GM21360 (cell line): ENCODE data around the gene THSD7A.

ENCODE experiments used
- ATAC-seq: cut with Tn5 transposase; IDR thresholded peaks from one replicate; pipeline ENCODE4 v1.9.1; 2021; ENCODE audit warnings: mild to moderate bottlenecking, moderate library complexity; ENCODE audit not compliant: unreplicated experiment

THSD7A gene

GRCh38 chr7:11428877-11429581 is 403.0 kb downstream of the THSD7A start:
- no peak for ATAC-seq

DNA sequence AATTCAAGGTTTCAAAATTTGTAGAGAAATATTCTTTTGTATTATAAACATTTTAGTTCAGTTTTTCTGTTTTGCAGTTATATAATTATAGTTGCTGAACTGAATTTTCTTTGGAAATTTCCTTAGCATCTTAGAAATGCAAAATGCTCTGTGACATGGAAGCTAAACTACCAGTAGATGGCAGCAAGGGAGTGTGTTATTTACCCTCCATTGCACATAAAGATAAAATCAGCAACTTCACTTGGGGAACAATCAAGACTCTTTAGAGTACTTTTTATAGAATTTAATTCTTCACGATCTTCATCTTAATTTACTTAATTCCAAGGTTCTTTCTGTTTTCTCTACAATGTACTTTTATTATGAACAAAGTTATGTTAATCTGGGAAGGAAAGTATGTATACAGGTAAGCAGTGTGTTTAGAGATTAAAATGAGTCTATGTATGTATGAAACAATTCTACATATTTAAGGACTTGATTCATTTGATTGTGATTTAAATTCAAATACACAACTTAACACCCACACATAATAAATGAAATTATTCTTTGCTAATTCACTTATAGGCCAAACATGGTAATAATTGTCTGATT is 404.2 kb downstream of the THSD7A start:
- peak; percentile 72 for ATAC-seq

DNA sequence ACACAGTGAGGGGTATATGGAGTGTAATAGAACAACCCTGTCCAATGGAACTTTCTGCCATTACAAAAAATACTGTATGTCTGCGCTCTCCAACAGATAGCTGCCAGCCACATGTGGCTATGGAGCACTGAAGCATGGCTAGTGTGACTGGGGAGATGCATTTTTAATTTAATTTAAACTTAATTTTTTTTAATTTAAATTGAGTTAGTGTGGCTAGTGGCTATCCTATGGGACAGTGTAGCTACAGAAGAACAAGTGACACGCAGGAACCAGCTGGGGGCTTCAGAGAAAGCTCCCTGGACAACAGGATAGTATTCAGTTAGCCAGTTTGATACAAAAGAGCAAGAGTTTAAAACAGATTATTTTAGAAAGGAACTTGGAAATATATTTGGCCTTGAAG is 408.0 kb downstream of the THSD7A start:
- ATAC-seq, result no peak

DNA sequence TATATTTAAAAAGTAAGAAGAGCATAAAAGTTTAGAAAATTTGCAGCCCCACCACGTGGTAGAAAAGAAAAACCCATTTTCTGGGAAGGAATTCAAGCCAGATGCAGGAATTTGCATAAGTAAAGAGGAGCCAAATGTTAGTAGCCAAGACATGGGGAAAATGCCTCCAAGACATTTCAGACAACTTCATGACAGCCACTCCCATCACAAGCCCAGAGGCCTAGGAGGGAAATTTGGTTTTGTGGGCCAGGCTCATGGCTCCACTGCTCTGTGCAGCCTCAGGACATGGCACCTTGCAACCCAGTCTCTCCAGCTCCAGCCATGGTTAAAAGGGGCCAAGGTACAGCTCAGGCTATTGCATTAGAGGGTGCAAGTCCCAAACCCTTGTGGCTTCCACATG is 411.9 kb downstream of the THSD7A start:
- no peak for ATAC-seq

GRCh38 chr7:11416641-11417458 is 415.1 kb downstream of the THSD7A start:
- no peak for ATAC-seq

- ATAC-seq, result no peak
Observed at GRCh38 chr7:11415101-11415500, 416.9 kb downstream of the THSD7A start.

GRCh38 chr7:11413901-11414300 is 418.1 kb downstream of the THSD7A start:
- no peak for ATAC-seq

DNA sequence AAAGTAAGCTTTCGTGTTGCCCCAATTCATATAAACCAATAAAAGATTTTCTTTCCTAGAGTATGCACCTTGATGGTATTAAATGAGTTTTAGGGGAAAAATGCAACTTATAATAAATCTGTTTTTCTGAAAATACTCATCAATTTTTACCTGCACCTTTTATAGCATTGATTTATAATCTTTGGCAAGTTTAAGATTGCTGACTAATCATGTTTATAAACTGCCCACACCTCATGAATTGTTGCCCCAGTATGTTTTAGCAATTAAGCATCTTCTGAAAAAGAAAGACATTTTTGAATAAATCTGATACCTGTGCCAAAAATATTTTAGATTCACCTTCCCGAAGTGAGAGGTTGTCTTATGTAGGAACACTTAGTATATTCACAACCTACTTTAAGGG is 420.0 kb downstream of the THSD7A start:
- no peak for ATAC-seq

GRCh38 chr7:11410656-11411644 is 421.0 kb downstream of the THSD7A start:
- ATAC-seq, result no peak

- no peak for ATAC-seq
Observed at GRCh38 chr7:11404355-11404754, 427.6 kb downstream of the THSD7A start.

- ATAC-seq, result no peak
Observed at GRCh38 chr7:11403781-11404180, 428.2 kb downstream of the THSD7A start.

DNA sequence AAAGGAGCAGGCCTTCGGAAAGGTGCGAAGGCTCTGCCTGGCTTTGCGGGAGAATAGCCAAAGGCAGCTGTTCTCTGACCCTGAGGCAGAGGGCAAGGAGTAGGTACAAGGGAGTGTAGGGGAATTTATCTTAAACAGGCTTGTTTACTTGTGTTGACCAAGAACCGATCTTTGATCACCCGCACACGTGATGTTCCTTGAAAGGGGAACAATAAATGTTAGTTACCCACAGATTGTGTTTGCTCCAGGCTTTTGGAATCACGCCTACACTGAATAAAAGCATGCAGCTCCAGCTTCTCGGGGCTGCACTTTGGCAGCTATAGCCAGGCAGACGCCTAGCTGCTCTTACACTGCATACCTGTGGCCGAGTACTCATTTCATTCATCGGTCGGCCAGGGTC is 437.6 kb downstream of the THSD7A start:
- no peak for ATAC-seq

- ATAC-seq, result no peak
Observed at GRCh38 chr7:11379641-11380040, 452.4 kb downstream of the THSD7A start.

DNA sequence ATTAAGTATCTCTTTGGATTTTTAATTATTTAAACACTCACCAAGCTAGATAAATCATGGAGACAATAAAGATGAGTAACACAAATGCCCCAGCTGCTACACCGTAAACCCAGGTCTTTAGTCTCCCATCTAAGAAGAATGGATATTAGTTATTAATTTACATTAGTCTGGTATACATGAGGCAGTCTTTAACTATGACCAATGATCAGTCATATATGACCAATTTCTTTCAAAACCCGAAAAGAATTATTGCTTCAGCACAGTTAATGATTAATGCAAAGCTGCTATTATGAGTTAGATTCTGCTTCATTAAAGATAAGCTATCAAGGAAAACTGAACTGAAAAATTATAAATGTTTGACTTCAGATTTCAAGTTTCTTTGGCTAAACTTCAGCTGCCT is 455.5 kb downstream of the THSD7A start:
- ATAC-seq, result no peak

DNA sequence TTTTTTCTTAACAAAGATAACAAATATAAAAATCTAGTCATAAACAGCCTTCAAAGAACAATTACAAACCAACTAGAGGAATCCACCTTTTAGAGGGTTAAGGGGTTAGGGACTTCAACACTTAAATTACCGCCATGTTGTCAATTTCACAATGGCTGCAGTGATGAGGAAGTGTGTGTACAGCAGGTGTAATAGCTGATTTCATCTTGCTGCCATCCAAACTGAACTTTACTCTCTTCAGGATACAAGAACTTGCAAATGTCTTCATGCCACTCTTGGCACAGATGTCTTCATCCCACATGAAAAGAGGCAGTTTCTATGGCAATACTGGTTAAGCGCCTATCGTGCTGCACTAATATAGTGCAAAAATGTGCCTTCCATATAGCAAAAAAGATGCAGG is 457.4 kb downstream of the THSD7A start:
- ATAC-seq, result no peak

DNA sequence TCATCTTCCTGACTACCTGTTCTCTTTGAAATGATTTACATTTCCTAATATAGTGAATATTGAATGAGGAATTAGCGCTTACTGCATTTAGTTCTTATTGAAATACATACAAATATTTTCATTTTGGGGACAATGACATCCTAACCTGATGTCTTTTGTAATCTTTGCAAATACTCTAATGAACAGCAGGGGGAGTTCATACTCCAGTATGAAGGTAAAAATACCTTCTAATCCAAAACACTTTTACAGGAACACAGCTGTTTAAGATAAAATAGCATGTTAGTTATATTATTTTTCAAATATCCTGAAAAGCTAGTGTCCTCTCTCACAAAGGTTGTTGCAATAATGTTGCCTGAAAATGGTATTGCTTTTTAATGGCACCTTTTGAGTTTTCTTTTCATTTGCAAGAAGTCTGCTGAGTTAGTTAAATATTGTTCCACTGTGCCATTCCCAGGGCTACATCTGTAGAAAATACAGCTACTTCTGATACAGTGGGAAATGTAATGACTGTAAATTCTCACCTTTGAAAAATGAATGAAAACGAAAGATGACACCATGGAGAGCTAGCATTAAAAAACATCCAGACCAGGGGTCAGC is 458.4 kb downstream of the THSD7A start:
- ATAC-seq, result no peak

GRCh38 chr7:11369696-11370095 is 462.3 kb downstream of the THSD7A start:
- no peak for ATAC-seq

DNA sequence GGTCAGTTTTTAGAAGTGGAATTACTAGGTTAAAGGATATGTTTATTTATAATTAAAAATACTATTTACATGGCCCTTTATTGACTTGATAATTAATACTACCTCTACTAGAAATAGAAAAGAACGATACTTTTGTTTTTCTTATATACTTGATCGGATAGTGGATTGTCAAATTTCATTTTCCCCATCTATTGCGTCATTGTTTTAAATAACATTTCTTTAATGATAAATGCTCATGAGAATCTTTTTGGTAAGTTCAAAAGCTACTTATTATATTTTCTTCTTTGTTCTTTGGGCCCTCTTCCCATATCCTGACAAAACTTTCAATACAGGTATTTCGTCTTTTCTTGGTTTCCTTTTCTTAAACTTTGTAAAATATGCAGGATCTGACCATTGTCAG is 465.9 kb downstream of the THSD7A start:
- ATAC-seq, result no peak

- ATAC-seq, result no peak
Observed at GRCh38 chr7:11358637-11359036, 473.4 kb downstream of the THSD7A start.

- no peak for ATAC-seq
Observed at GRCh38 chr7:11355399-11356005, 476.5 kb downstream of the THSD7A start.
